Activated T-helper 1 cell treated with anti-CD3 and anti-CD28 coated beads, Interleukin-2, amount 50 U/mL, for 16 hours (primary cell): Measurements from ENCODE around the gene ZNF672.
A peak's percentile ranks its signal among the peaks of the same experiment; 100 is the strongest.
"Not testable (repeated sequence)": the region's sequence is repeated elsewhere in the genome, so short reads cannot be mapped to it uniquely, and the experiment has no call there.

Source experiments
- DNase-seq, 2 donors: peaks; one replicate each; pipeline ENCODE4 v3.0.0-alpha.2; 2020; ENCODE audit warnings: low read depth in 1 of 2, low spot score in 1 of 2

The ZNF672 gene

GRCh38 chr1:248837781-248838356 lies at the start of gene ZNF672:
ZNF672 (plus strand) TSS chr1:248838224; CDS start chr1:248847275, 9,051 bp downstream.
- DNase-seq: peak; percentile 77 to 86

GRCh38 chr1:248788327-248788726 lies 49.7 kb upstream of the ZNF672 start:
- no peak for DNase-seq

GRCh38 chr1:248789337-248789736 lies 48.7 kb upstream of the ZNF672 start:
- not testable (repeated sequence) for DNase-seq

GRCh38 chr1:248790456-248790855 lies 47.6 kb upstream of the ZNF672 start:
- DNase-seq: no peak

GRCh38 chr1:248791010-248791409 lies 47.0 kb upstream of the ZNF672 start:
- no peak for DNase-seq

GRCh38 chr1:248792342-248792741 lies 45.7 kb upstream of the ZNF672 start:
- DNase-seq: no peak

GRCh38 chr1:248793592-248793991 lies 44.4 kb upstream of the ZNF672 start:
- no peak for DNase-seq

GRCh38 chr1:248794663-248795062 lies 43.4 kb upstream of the ZNF672 start:
- not testable (repeated sequence) for DNase-seq

GRCh38 chr1:248798791-248799190 lies 39.2 kb upstream of the ZNF672 start:
- no peak for DNase-seq

GRCh38 chr1:248800459-248800858 lies 37.6 kb upstream of the ZNF672 start:
- DNase-seq: no peak

- DNase-seq: no peak
Measured at GRCh38 chr1:248802454-248802853, 35.6 kb upstream of the ZNF672 start.

- DNase-seq: not testable (repeated sequence)
Measured at GRCh38 chr1:248803501-248803900, 34.5 kb upstream of the ZNF672 start.

- no peak for DNase-seq
Measured at GRCh38 chr1:248804771-248805681, 33.0 kb upstream of the ZNF672 start.

GRCh38 chr1:248805876-248806275 lies 32.1 kb upstream of the ZNF672 start:
- no peak for DNase-seq

- no peak for DNase-seq
Measured at GRCh38 chr1:248807067-248807737, 30.8 kb upstream of the ZNF672 start.

GRCh38 chr1:248808876-248809275 lies 29.1 kb upstream of the ZNF672 start:
- DNase-seq: no peak

- DNase-seq: no peak
Measured at GRCh38 chr1:248810000-248810726, 27.9 kb upstream of the ZNF672 start.

- no peak for DNase-seq
Measured at GRCh38 chr1:248810727-248811513, 27.1 kb upstream of the ZNF672 start.

GRCh38 chr1:248811514-248812490 lies 26.2 kb upstream of the ZNF672 start:
- no peak for DNase-seq
